HepG2 (cell line): ENCODE data around the gene RILP. TPM values are rescaled to one million over a fixed set of nuclear protein-coding genes. Genes with fewer than 3 reads are reported as not detected.

Experiments used
- ATF7-NPFF ChIP-seq: sonication (generic); formaldehyde crosslinking; IDR thresholded peaks from 2 replicates; pipeline ENCODE4 v1.8.1; 2023; ENCODE audit warnings: mild to moderate bottlenecking, low read depth, missing genetic modification reagents, moderate library complexity
- ATRX ChIP-seq: sonication (generic); formaldehyde crosslinking; IDR thresholded peaks from 2 replicates; pipeline ENCODE4 v1.4.0; 2020; ENCODE audit warnings: missing genetic modification reagents, borderline replicate concordance
- E2F1 ChIP-seq: sonication (generic); formaldehyde crosslinking; IDR thresholded peaks from 2 replicates; pipeline ENCODE4 v1.5.0; 2020; ENCODE audit warnings: missing genetic modification reagents
- ELF3 ChIP-seq: IDR thresholded peaks from 2 replicates; pipeline ENCODE4 v1.6.1; 2016; ENCODE audit warnings: missing genetic modification reagents, missing compliant biosample characterization
- GATAD2A ChIP-seq: IDR thresholded peaks from 2 replicates; pipeline ENCODE4 v1.6.1; 2016
- MAFG ChIP-seq: sonication (generic); formaldehyde crosslinking; IDR thresholded peaks from 2 replicates; pipeline ENCODE4 v1.5.1; 2020; ENCODE audit warnings: mild to moderate bottlenecking, missing genetic modification reagents
- MEIS2 ChIP-seq: sonication (generic); formaldehyde crosslinking; IDR thresholded peaks from 2 replicates; pipeline ENCODE4 v1.9.0; 2021; ENCODE audit warnings: mild to moderate bottlenecking, missing genetic modification reagents
- MYNN ChIP-seq: sonication (generic); formaldehyde crosslinking; IDR thresholded peaks from 2 replicates; pipeline ENCODE4 v1.4.0; 2020; ENCODE audit warnings: mild to moderate bottlenecking, low read depth, missing genetic modification reagents
- PLRG1 ChIP-seq: fragments of 450-650 bp; conservative IDR thresholded peaks from 2 replicates; pipeline ENCODE4 v1.6.1; 2016
- POGZ ChIP-seq: sonication (generic); formaldehyde crosslinking; IDR thresholded peaks from 2 replicates; pipeline ENCODE4 v1.4.0; 2020; ENCODE audit warnings: mild to moderate bottlenecking, missing genetic modification reagents
- PRDM4 ChIP-seq: sonication (generic); formaldehyde crosslinking; IDR thresholded peaks from 2 replicates; pipeline ENCODE4 v1.9.0; 2021; ENCODE audit warnings: missing genetic modification reagents, borderline replicate concordance
- RARG ChIP-seq: sonication (generic); formaldehyde crosslinking; IDR thresholded peaks from 2 replicates; pipeline ENCODE4 v1.4.0; 2020; ENCODE audit warnings: low read depth, mild to moderate bottlenecking, missing genetic modification reagents
- RBM22 ChIP-seq: fragments of 200-400 bp; formaldehyde crosslinking; optimal IDR thresholded peaks from 2 replicates; pipeline ENCODE3; 2017; ENCODE audit warnings: mild to moderate bottlenecking, low read length, moderate library complexity
- SNRNP70 ChIP-seq: fragments of 200-400 bp; formaldehyde crosslinking; IDR thresholded peaks from 2 replicates; pipeline ENCODE4 v1.6.1; 2017; ENCODE audit warnings: mild to moderate bottlenecking, low read depth, low read length, moderate library complexity
- SOX6 ChIP-seq, 2 experiments: fragments of 450-650 bp in 1 of 2; sonication (generic) in 1 of 2; formaldehyde crosslinking in 1 of 2; IDR thresholded peaks; 2 replicates each; pipeline versions ENCODE4 v1.4.0 to v1.6.1; 2017 to 2020; ENCODE audit warnings: antibody characterized with exemption in 1 of 2, mild to moderate bottlenecking in 1 of 2, missing genetic modification reagents in 1 of 2
- TMF1 ChIP-seq: sonication (generic); formaldehyde crosslinking; IDR thresholded peaks from 2 replicates; pipeline ENCODE4 v1.8.1; 2022; ENCODE audit warnings: low read depth, missing genetic modification reagents
- TRIM24 ChIP-seq: sonication (generic); formaldehyde crosslinking; IDR thresholded peaks from 2 replicates; pipeline ENCODE4 v1.8.0; 2022; ENCODE audit warnings: mild to moderate bottlenecking, missing genetic modification reagents
- ZBTB7A ChIP-seq: sonication (generic); formaldehyde crosslinking; IDR thresholded peaks from 2 replicates; pipeline ENCODE4 v1.8.0; 2022; ENCODE audit warnings: mild to moderate bottlenecking, missing genetic modification reagents
- ZC3H13 ChIP-seq: sonication (generic); formaldehyde crosslinking; IDR thresholded peaks from 2 replicates; pipeline ENCODE4 v1.8.1; 2023; ENCODE audit warnings: mild to moderate bottlenecking, missing genetic modification reagents, moderate library complexity
- ZNF33B ChIP-seq: sonication (generic); formaldehyde crosslinking; IDR thresholded peaks from 2 replicates; pipeline ENCODE4 v1.5.1; 2020; ENCODE audit warnings: mild to moderate bottlenecking, missing genetic modification reagents
- ZNF382 ChIP-seq: sonication (generic); formaldehyde crosslinking; IDR thresholded peaks from 2 replicates; pipeline ENCODE4 v1.5.0; 2020; ENCODE audit warnings: missing genetic modification reagents, mild to moderate bottlenecking, borderline replicate concordance
- ZNF562 ChIP-seq: sonication (generic); formaldehyde crosslinking; IDR thresholded peaks from 2 replicates; pipeline ENCODE4 v1.8.0; 2022; ENCODE audit warnings: missing genetic modification reagents, borderline replicate concordance
- ZNF670 ChIP-seq: sonication (generic); formaldehyde crosslinking; IDR thresholded peaks from 2 replicates; pipeline ENCODE4 v1.8.0; 2022; ENCODE audit warnings: mild to moderate bottlenecking, missing genetic modification reagents, borderline replicate concordance
- ZNF816 ChIP-seq: sonication (generic); formaldehyde crosslinking; IDR thresholded peaks from 2 replicates; pipeline ENCODE4 v1.8.0; 2022; ENCODE audit warnings: missing genetic modification reagents, mild to moderate bottlenecking, borderline replicate concordance
- polyA plus RNA-seq, 8 experiments: library from polyadenylated mRNA; depleted of rRNA in 3 of 8; stranded (reverse) in 7 of 8; unstranded in 1 of 8; fragments of >200 nt; fragmentation: Illumina TruSeq in 4 of 8; extraction: Trizol in 4 of 8; gene quantifications; 2 replicates each; pipeline versions ENCODE4 v1.2.1 to v1.2.3, GENCODE V29; 2011 to 2016; ENCODE audit warnings: low read depth in 4 of 8, missing spikeins in 1 of 8, mixed read lengths in 1 of 8; ENCODE audit not compliant: insufficient read depth in 1 of 8
- total RNA-seq, 5 experiments: library from RNA; depleted of rRNA; stranded (reverse); fragments of >200 nt; fragmentation: Illumina TruSeq; extraction: Trizol; gene quantifications; 2 replicates each; pipeline ENCODE4 v1.2.3, GENCODE V29; 2016; ENCODE audit warnings: low read depth in 1 of 5
- TF ChIP-seq, protein P1 (sequence below): sonication (generic); formaldehyde crosslinking; IDR thresholded peaks from 2 replicates; pipeline ENCODE4 v1.8.0; 2023; ENCODE audit warnings: mild to moderate bottlenecking, missing genetic modification reagents
- TF ChIP-seq, protein P2 (sequence below): sonication (generic); formaldehyde crosslinking; IDR thresholded peaks from 2 replicates; pipeline ENCODE4 v1.8.1; 2023; ENCODE audit warnings: missing genetic modification reagents, mild to moderate bottlenecking, borderline replicate concordance

The RILP gene
- total and polyA plus RNA-seq, 2 of the 13 experiments (the other 11 are each of a cell fraction or from before 2014, with no cell fraction given), result 6.6 to 8.1 TPM

DNA sequence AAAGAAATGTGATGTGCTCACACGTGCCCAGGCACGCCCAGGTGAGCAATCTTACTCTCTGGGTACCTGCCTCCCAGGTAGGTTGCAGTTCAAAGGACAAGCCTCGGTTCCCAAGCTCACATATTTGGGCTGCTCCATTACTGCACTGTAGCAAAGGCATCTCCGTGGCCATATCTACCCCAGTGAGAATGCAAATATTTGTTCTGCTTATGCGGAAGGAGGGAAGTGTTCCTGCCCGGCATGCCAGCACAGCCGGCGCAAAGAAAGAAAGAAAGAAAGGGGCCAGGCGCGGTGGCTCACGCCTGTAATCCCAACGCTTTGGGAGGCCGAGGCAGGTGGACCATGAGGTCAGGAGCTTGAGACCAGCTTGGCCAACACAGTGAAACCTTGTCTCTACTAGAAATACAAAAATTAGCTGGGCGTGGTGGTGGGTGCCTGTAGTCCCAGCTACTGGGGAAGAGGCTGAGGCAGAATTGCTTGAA, 51.8 kb downstream of the RILP start (continued):
- TF ChIP-seq RBM22, result no peak
- TF ChIP-seq MEIS2, result no peak
- no peak for TF ChIP-seq RARG
- TF ChIP-seq ZNF816 (CRISPR knock-in tag), result no peak
- no peak; the same call in 1 of the 2 replicates for TF ChIP-seq POGZ (CRISPR knock-in tag)
- no peak for TF ChIP-seq ATRX
- TF ChIP-seq, protein P1, sequence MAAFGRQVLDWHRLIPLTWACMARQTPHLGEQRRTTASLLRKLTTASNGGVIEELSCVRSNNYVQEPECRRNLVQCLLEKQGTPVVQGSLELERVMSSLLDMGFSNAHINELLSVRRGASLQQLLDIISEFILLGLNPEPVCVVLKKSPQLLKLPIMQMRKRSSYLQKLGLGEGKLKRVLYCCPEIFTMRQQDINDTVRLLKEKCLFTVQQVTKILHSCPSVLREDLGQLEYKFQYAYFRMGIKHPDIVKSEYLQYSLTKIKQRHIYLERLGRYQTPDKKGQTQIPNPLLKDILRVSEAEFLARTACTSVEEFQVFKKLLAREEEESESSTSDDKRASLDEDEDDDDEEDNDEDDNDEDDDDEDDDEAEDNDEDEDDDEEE, result no peak; the same call in 1 of the 2 replicates
- no peak for TF ChIP-seq TMF1
- no peak for TF ChIP-seq ZNF33B (CRISPR knock-in tag)
- no peak for TF ChIP-seq SNRNP70
- no peak for TF ChIP-seq ZNF382 (CRISPR knock-in tag)
- no peak for TF ChIP-seq ZNF670
- TF ChIP-seq PRDM4 (CRISPR knock-in tag), result no peak
- 0 out of 2 replicates have a peak, but pooled peaks have one; percentile 14 for TF ChIP-seq ATF7-NPFF (CRISPR knock-in tag)
- TF ChIP-seq, protein P2, sequence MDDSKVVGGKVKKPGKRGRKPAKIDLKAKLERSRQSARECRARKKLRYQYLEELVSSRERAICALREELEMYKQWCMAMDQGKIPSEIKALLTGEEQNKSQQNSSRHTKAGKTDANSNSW (CRISPR knock-in tag), result no peak
- TF ChIP-seq MAFG (CRISPR knock-in tag), result no peak
- TF ChIP-seq MYNN (CRISPR knock-in tag), result no peak
- TF ChIP-seq SOX6 (IDR thresholded peaks at IDR 0.05), result no peak
- TF ChIP-seq SOX6 (CRISPR knock-in tag; IDR thresholded peaks at IDR 0.05), result peak; percentile 78
- TF ChIP-seq ZC3H13 (CRISPR knock-in tag), result no peak
- no peak for TF ChIP-seq PLRG1
- TF ChIP-seq ZBTB7A (CRISPR knock-in tag), result no peak
- peak; percentile 97 for TF ChIP-seq ELF3
- TF ChIP-seq ZNF562 (CRISPR knock-in tag), result no peak
- no peak for TF ChIP-seq E2F1 (CRISPR knock-in tag)
- peak; percentile 92 for TF ChIP-seq GATAD2A (CRISPR knock-in tag)
- no peak for TF ChIP-seq TRIM24 (CRISPR knock-in tag)
